GM21381 (cell line): ENCODE data around the gene ST8SIA1.

Experiments
- ATAC-seq: cut with Tn5 transposase; IDR thresholded peaks from one replicate; pipeline ENCODE4 v1.9.1; 2021; ENCODE audit warnings: mild to moderate bottlenecking, moderate library complexity; ENCODE audit not compliant: unreplicated experiment

ST8SIA1 gene

GRCh38 chr12:22284871-22285270, 49.6 kb downstream of the ST8SIA1 start:
- ATAC-seq, result no peak

DNA sequence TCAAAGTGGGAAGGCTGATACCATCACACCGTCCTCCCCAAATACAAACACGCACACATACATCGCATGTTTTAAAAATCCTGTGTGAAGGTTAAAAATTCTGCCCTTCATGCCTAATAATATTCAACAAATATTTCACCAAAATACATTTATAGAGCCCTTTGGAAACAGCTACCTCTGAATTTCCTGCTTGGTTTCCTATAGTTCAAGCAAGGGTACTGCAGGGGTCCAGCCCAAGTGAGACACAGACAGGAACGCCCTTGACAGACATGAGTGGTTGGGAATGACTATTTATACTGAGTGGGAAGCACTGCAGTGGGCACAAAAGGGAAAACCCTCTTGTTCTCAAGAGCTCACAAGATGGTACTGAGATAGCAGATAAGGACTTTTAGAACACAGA, 51.0 kb downstream of the ST8SIA1 start:
- no peak for ATAC-seq

DNA sequence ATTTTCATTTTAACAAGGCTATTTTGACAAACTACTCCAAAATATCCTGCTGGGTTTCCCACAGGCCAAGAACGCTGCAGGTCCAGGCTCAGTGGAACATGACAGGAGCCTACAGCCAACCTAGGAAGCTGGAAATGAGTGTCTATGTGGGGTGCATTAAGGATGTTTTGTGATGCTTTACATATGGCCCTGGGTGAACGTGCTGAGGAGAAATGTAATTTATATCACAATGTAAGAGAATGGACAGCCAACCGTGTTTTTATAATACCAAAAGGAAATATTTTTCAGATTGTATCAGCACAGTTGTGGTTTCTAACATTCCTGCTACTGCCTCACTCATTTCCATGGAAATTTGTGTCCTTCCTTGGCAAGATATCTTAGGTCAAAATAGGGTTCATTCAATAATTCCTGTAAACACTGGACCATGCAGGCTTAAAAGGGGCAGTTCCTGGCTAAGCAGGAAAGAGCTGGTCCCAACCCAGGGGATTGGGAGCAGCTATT, 51.5 kb downstream of the ST8SIA1 start:
- no peak for ATAC-seq

DNA sequence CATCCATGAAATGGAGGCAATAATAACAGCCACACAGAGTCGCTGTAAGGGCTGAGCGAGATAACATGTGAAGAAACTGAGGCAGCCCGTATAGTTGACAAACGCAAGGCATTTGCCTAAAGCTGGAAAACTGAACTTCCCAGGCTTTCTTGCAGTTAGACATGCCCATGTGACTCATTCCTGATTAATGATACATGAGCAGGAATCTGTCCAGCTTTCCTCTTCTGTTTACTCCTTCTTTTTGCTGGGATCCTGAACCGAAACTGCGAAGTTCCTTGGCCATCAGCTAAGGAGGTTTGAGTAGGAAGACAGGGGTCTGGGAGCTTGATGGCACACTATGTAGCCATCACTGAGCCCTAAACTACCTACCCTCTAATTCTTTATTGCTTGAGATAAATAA, 52.2 kb downstream of the ST8SIA1 start:
- no peak for ATAC-seq

DNA sequence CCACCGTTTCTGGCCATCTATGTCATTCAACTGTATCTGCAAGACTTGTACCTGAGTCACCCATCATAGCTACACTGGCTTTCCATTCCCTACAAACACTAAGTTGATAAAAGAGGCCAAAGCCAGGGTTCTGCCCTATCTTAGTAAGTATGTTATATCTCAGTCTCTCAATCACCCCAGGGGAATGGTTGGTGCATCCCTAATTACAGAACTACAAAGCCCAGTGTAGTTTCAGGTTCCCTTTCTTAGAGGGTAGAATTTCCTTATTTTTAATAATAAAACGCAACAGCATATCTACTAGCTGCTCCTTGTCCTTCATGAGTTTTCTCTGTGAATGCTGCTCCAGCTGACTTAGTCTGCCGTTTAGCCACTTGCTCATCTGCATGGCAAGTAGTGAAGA, 57.6 kb downstream of the ST8SIA1 start:
- no peak for ATAC-seq

GRCh38 chr12:22276313-22276712, 58.2 kb downstream of the ST8SIA1 start:
- ATAC-seq, result no peak

- no peak for ATAC-seq
These were observed 58.7 kb downstream of the ST8SIA1 start for GRCh38 chr12:22275843-22276242.

DNA sequence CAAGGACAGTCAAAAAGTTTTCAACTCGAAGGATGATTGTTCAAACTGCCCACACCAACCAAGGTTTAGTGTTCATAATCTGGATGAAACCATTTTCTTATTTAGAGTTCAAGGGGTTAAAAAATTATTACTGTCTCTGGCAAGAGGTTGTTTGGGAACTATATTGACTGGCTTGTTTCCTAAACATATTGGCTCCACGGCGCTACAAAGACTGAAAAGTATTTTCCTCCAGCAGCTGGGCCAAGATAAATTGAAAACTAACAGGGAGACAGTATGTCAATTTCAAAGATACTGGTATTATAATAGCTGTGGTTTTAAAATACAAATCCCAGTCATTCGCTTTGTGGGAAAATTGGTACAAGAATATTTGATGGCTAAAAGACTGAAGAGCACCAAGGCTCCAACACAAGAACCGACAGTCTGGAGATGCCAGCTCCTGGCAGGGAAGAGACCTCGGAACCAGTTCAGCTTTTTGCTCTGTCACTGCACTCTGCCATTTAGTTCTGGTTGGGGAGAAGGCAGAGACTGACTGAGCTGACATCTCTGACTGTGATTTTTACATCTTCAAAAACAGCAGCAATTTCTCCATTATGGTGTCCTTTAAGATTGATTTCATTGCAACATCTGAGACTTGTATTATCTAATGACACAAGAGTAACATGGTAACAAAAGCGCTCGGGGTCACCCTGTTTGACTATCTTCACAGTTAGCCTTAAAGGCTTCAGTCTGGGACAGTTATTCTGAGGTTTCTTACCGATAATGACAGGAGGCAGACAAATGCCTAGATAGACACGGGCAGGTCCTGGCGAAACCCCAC, 62.0 kb downstream of the ST8SIA1 start:
- no peak for ATAC-seq

GRCh38 chr12:22271023-22271422, 63.5 kb downstream of the ST8SIA1 start:
- no peak for ATAC-seq

GRCh38 chr12:22268973-22269372, 65.5 kb downstream of the ST8SIA1 start:
- ATAC-seq, result no peak

- ATAC-seq, result no peak
These were observed 66.1 kb downstream of the ST8SIA1 start for GRCh38 chr12:22268406-22268805.

DNA sequence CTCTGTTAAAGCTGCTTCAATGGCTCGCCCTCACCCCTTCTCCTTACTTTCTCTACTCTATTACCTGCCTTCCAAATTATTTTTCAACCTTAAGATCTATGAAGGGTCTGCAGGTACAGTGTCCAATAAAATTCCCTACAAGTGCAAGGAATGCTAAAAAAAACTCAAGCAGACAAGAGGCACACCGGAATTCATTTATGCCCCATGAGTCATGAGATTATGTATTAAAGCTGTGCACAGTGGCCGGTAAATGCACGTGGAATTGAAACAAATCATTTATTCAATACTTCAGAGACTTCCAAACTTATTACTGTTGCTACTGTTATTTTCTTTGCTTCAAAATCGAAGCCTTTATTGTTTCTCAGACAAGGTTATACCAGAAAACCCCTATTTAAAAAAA, 68.4 kb downstream of the ST8SIA1 start:
- no peak for ATAC-seq

DNA sequence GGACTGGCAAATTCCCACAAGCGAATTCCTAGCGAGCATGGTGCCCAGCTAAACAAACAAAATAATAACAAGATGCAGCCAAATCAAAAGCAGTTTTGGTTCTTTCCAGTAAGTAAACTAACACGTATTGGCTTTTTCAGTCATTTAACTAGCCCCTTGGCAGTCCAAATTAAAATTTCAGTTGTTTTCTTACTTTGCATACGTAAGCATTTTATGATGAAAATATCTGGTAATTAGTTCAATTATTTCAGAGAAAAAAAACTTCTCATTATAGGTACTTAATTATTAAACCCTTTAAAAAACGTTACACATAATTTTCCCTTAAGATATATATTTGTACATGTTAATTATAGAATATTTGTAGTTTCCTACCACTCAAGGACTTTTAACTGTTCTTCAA, 70.1 kb downstream of the ST8SIA1 start:
- ATAC-seq, result no peak

DNA sequence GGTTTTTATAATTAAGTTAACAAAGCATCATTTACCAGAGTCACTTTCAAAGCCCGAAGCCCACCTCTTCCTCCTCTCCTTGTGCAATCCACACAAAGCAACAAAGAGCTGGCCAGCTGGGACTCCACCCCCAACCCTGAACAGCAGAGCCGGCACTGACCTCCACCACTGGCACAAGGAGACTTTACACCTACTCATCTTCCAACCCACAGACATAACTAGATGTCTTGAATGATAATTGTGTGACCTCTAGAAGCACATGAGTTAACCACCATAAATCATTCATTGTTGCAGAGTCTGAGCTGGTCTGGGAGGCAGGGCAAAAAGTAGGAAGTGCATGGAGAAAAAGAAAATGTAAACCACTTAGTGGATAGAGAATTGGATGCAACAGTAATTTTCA, 72.2 kb downstream of the ST8SIA1 start:
- ATAC-seq, result no peak

GRCh38 chr12:22257100-22257499, 77.4 kb downstream of the ST8SIA1 start:
- ATAC-seq, result no peak

DNA sequence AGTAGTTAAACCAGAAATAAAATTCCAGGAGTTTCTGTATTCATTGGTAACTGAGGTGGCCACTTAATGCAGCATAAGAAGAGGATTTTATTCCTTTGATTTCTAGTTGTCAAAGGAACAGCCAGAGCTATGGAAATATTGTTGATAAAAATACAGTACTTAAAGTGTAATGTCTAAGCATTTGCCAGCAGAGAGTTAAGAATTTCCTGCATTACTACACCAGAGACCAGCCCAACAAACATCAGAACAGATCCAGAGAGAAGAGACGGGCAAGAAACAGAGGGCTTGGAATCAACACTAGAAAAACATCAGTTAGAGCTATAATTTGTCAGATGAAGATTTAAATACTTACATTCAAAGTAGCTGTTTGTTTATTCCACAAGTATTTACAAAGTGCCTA, 77.9 kb downstream of the ST8SIA1 start:
- ATAC-seq, result no peak

- ATAC-seq, result no peak
These were observed 78.5 kb downstream of the ST8SIA1 start for GRCh38 chr12:22256041-22256441.

DNA sequence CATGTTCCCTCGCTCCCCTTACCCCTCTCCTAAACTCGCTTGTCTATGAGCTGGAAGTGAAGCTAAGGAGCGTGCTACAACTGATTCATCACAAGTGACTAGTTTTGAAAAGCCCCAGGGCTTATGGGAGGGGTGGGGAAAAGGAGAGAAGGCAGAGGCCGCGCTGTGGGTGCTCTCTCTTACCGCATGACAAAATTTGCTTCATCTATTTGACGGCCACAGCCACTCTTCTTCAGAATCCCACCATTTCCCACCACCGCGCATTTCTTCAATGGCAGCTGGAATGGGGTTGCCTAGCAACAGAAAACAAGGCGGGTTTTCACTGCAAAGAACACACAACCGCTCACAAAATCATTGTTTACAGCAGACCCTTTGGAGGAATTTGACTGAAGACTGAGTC, 79.4 kb downstream of the ST8SIA1 start:
- ATAC-seq, result no peak

DNA sequence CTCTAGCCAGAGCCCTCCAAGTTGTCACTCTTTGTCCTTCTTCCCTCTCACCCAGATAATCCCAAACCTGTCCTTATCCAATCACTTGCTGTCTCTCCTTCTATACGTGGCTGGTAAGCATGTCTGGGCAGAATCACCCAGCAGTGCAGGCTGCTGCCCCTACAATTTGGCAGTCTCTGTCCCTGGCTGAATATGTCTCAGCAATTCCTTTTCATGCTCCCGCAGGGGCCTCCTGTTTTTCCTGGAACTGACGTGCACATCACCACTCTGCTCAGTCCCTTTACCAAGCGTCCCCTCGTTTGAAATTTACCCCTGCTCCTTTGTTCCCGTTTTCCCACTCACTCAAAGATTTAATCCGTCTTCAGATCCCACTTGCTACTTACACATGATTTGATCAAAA, 80.0 kb downstream of the ST8SIA1 start:
- no peak for ATAC-seq

GRCh38 chr12:22252057-22252456, 82.5 kb downstream of the ST8SIA1 start:
- no peak for ATAC-seq

- no peak for ATAC-seq
These were observed 83.7 kb downstream of the ST8SIA1 start for GRCh38 chr12:22250762-22251161.

- no peak for ATAC-seq
These were observed 85.9 kb downstream of the ST8SIA1 start for GRCh38 chr12:22248571-22249115.

GRCh38 chr12:22248121-22248520, 86.4 kb downstream of the ST8SIA1 start:
- ATAC-seq, result no peak
